ENCODE data around the gene FXYD3.
"Not testable (repeated sequence)": the region's sequence is repeated elsewhere in the genome, so short reads cannot be mapped to it uniquely, and the experiment has no call there.

Gene FXYD3

DNA sequence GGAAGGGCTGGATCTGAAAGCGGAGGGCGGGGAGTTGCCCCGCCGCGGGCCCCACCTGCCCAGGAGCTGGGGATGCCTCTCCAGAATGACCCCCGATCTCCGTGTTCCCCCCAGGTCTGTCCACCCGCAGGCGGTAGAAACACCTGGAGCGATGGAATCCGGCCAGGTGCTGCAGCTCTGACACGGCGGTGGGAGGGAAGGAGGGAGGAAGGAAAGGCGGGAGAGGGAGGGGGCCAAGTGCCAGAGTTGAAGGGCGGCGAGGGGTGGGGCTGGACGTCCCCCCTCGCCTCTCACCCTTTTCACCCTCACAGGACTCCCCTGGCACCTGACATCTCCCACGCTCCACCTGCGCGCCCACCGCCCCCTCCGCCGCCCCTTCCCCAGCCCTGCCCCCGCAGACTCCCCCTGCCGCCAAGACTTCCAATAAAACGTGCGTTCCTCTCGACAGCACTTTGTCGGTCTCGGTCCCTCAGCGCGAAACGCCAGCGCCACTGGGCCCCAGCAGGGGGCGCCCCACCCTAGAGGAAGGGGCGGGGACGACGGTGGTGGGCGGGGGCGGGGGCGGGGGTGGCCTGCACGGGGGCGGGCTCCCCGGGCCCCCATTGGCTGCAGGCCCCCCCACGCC is 27.1 kb downstream of the FXYD3 start:
- DNase-seq (ENCODE audit: low read depth), result peak; percentile 41

DNA sequence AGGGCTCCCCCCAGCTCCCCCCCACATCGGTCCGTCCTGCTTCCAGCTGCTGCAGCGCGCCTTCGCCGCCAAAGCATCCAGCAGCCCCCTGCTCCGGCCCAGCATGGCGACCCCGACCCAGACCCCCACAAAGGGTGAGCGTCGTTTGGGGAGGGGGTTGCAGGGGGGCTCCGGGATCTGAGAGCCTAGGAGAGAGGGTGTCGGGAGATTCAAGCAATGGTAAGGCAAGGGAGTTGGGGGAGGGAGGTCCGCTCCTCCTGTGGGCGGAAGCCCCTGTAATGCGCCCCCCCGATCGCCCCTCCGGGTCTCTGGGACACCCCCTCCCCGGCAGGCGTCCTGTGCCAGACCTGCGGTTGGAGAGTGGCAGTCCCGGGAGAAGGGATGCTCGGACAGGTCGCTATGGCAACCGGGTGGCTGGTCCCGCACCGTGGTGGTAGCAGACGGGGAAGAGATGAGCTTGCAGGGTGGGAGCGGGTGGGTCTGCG is 27.6 kb downstream of the FXYD3 start, which contains the start of gene FXYD7:
Gene FXYD7, plus strand, starts transcription at position 25 of the 485 bp plus-strand sequence. Its CDS starts 79 bp downstream, at position 104.
- DNase-seq (ENCODE audit: low read depth), result no peak

DNA sequence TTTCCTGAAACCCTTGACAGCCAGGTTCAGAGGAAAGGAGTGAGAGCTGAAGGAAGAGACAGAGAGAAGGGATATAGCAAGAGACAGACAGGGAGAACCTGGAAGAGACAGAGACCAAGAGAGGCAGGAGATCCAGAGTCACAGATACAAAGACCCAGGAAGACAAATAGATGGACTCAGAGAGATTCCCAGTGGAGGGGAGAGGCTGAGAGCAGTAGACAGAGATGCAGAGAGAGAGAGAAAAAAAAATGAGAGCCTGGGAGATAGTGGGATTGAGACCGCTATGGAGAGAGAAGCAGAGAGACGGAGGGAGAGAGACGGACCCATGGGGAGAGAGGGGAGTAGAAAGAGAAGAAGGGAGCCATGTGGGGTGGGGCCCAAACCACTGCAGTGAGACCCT is 28.2 kb downstream of the FXYD3 start:
- DNase-seq (ENCODE audit: low read depth), result no peak

DNA sequence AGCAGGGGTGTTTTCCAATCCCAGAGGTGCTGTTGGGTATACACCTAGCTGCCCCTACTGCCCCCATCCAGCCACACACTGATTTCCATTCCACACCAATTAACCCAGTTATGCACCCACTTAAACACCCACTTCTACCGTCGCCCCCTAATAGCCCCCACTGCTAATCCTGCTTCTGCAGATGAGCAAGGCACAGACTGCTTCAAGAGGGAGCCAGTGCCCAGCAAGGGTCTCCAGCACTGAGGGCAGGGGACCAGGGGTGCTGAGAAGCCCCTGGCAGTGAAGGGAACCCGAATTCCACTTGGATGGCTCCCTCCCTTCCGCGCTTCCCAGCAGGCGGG is 28.6 kb downstream of the FXYD3 start:
- DNase-seq (ENCODE audit: low read depth), result no peak

DNA sequence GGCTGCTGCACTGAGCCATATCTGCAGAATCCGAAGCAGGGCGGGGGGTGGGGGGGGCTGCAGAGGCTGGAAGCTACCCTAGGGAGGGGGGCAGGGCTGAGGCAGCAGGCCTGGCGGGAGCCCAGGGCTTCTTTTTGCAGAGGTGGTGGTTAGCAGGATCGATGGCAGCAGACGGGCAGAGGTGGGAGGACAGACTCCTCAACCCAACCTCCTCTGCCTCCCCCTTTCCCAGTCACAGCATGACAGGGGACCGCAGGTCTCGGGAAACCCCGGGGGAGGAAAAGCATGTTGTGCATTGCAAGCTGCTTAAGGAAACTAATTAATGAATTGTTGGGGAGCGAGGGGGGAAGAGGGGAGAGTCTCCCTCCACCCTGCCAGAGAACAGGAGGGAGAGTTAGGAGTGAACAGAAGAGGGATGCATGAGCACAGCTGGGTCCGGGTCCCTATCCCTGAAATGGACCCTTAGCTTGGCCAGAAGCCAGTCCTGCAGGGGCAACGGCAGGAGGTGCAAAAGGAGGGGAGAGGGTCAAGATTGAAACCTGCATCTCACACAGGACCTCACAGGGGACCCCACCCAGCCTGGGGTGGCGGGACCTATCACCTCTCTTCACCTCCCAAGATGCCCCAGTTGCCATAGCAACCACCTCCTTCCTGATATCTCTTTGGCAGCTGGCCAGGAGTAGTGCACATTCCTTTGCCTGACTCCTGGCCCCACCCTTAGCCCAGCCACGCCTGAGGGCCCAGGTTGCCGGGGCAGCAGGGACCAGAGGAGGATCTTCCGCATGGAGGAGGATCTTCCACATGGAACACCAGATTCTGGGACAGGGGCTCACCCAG is 29.2 kb downstream of the FXYD3 start:
- DNase-seq (ENCODE audit: low read depth), result no peak

DNA sequence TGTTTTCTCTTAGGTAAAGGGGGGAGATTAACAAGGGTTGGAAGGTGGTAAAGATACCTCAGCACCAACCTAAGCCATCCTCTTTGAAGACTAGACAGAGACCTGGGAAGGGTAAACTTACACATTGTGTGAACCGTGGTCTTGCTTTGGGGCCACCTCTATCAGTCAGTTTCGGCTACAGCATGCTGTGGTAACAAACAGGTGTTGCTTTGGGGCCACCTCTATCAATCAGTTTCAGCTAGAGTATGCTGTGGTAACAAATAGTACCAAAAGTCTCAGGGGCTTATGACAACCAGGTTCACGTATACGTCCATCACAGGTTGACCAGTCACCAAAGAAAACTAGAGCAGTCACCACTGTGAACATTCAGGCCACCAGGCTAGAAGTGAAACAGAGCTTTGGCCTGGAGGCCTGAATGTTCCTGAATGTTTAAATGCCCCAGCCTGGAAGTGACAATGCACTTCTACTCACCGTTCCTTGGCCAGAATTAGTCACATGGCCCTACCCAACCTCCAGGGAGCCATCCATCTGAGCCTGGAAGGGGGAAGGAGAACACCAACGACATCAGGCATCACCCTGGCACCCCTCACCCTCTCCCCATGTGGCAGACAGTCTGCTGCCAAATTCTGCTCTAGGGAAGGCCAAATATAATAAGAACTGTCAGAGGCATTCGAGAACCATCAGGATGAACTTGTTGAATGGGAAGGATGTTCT is 31.3 kb downstream of the FXYD3 start:
- no peak for DNase-seq (ENCODE audit: low read depth)

DNA sequence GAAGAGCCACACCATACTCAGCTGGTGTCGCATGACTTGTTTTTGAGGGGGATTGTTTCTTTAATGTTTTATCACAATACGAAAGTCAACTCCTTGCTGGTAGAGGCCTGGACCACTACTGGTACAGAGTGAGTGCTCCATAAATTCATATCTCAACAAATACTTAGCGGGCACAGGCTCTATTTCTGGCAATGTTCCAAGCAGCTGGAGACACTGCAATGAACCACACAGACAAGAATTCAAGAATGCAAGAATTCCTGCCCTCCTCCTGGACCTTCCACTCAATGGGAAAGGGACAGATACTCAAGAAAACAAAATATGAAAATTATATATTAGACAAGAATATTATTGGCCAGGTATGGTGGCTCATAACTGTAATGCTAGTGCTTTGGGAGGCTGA is 33.8 kb downstream of the FXYD3 start:
- no peak for DNase-seq (ENCODE audit: low read depth)

DNA sequence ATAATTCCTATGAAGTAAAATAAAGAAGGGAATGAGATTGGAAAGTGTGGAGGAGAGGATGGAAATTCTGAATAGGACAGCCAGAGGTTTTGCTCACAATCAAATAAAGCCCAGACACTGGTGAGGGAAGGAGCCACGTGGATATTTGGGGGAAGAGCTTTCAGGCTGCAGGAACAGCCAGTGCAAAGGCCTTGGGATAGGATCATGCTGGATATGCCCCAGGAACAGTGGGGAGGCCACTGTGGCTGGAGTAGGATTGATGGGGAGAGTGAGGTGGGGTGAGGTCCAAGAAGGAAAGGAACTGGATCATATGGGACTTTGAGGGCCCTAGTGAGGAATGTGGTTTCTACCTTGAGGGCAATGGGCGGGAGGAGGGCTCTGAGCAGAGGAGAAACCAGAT is 34.8 kb downstream of the FXYD3 start:
- DNase-seq (ENCODE audit: low read depth), result no peak

DNA sequence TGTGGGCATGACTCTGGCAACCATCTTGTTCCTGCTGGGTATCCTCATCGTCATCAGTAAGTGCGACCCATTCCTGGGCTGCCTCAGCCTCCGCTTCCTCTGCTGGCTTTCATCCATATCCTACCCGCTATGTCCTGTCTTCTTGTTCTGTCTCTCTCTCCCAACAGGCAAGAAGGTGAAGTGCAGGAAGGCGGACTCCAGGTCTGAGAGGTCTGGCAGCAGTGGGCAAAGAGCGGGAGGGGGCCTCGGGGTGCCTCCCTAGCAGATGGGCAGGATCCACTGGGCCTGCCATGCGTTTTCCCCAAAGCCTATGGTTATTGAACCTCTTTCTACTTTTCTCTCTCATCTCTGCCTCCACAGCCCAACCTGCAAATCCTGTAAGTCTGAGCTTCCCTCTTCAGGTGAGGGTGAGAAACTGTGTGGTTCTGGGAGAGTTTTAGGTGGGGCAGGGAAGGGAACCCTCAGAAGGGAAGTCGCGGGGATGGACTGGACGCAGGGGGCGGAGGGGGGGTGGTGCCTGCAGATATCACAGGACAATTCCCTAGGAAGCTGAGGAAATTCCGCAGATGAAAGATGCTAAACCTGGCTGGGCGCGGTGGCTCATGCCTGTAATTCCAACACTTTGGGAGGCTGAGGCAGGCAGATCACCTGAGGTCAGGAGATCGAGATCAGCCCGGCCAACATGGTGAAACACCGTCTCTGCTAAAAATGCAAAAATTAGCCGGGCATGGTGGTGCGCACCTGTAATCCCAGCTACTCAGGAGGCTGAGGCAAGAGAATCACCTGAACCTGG is 35.8 kb downstream of the FXYD3 start:
- DNase-seq (ENCODE audit: low read depth), result no peak

DNA sequence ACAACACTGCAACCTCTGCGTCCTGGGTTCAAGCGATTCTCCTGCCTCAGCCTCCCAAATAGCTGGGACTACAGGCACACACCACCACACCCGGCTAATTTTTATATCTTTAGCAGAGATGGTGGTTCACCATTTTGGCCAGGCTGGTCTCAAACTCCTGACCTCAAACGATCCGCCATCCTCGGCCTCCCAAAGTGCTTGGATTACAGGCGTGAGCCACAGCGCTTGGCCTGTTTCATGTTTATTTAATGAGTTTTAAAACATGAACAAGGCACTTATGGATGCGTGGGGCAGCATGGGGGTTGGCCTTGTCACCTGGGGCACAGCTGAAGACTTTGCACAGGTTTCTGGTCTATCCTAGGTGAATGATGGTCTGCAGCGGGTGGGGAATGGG is 37.5 kb downstream of the FXYD3 start:
- not testable (repeated sequence) for DNase-seq (ENCODE audit: low read depth)

DNA sequence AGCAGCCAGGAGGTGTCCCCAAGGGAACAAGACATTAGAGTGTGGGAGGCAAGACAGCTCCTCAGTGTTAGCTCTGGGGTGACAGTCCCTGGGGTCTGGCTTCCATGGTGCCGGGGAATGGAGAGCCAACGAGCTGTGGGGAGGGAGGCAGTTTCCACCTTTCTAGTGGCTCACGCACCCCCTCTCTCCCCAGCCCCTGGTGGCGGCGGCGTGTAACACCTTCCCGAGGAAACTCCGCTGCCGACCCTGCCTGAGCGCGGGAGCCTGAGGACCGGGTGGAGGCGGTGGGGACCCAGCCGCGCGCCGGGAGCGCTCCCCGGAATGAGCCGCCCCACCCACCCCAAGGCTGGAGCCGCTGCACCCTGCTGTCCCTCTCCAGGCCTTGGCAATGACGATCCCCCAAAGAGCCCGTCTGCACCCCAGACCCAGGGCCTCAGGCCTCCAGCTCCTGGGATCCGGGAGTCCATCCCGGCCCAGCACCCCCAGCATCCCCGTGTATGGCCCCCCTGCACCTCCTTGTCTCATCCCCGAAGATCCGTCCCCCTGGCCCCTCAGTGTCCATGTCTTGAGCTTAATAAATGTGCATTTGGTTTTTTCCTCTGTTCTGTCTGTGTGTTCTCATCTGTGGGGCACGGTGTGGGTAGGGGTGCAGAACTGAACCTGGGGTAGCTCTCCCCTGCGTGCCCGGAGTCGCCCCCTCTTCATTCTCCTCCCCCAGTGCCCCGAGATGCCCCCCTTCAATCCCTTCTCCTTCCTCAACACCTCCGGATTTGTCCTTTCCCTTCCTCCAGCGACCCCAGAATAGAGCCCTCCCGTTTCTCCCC is 38.3 kb downstream of the FXYD3 start:
- DNase-seq (ENCODE audit: low read depth), result peak; percentile 43

DNA sequence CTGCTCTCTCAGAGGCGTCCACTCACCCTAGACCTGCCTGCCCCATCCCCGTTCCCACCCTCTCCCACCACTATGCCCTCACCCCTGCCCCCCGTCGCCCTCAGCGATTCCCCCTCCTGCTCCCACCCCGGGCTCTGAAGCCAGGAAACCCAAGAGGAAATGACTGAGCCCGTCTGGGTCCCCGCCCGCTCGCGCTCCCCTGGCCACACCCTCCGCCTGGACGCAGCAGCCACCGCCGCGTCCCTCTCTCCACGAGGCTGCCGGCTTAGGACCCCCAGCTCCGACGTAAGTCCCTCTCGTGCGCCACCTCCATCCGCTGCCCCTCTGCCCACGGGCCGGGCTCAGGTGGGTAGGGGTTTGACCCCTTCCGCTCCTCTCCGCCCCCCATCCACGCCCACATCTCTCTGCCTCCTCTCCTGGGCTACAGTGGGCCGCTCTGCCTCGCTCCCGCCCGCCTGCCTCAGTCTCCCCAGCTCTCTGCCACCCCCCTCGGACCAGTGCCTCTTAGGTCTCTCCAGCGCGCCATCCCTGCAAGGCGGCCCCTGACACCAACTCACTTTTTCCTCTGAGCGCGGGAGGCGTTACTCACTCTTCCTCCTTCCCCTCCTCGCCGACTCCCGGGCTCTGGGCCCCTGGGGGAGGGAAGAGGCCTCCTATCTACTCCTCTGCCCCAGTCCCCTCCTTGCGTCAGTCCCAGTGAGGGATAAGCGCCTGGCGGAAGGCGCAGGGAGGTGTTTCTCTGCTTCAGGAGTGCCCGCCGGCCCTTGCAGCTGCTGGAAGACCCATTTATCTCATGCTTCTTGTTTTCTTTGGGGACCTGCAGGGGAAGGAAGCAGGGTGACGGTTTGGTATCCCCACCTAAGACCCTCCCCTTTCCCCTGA is 39.1 kb downstream of the FXYD3 start, which contains the start of gene FXYD5:
Gene FXYD5, plus strand, starts transcription at position 211 of the 882 bp plus-strand sequence. CDS start 816 bp downstream, outside the sequence.
- peak; percentile 46 for DNase-seq (ENCODE audit: low read depth)

DNA sequence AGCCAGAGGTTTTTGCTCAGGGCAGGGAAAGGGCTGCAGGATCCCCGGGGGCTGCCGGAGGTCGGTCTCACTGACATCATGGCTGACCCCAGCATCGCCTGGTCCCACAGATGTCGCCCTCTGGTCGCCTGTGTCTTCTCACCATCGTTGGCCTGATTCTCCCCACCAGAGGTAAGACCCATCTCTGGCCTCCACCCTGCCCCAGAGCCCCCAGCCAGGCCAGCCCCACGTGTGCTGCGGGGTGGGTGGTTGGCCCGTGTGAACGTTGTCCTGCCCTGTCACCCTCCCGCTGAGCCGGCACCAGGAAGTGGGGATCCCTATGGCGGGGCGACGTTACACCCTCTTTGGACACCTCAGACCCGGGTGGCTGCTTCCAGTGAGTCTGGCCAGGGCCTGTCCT is 39.8 kb downstream of the FXYD3 start:
- DNase-seq (ENCODE audit: low read depth), result no peak

DNA sequence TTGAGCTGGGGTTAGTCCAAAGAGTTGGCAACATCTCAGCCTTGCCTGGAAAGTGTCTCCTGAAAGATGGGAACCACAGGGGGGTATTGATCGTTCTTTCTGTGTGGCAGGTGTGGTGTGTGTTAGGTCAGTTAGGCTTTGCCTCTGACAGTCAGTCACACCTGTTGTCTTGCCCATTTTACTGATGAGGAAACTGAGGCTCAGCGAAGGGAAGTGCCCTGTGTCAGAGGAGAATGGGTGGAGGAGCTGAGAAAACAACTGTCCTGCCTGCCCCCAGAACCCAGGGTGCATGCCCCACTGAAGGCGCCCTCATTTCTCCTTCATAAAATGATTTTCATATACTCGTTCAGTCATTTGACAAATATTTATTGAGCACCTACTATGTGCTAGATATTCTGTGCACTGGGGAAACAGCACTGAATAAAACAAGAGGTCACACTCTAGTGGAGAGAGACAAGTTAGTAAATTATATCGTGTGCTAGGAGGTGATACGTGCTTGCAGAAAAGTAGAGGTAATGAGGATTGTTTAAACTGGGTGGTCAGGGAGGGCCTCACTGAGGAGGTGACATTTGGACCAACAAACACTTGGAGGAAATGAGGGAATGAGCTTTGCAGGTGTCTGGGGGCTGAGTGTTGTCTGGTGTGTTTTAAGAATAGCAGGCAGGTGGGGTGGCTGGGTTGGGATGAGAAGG is 40.5 kb downstream of the FXYD3 start:
- DNase-seq (ENCODE audit: low read depth), result no peak

DNA sequence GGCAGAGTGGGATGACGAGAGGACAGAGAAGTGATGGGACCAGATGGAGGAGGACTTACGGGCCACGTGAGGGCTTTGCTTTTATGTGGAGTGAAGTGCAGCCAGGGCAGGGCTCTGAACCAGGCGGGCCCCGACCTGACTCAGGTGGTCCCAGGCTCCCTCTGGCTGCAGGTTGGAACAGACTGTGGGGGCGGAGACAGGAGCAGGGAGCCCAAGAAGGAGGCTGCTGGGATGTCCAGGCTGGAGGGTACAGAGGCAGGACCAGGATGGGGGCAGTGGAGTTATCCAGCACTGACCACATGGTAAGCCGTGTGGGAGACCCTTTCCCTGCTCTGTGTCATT is 41.0 kb downstream of the FXYD3 start:
- no peak for DNase-seq (ENCODE audit: low read depth)

DNA sequence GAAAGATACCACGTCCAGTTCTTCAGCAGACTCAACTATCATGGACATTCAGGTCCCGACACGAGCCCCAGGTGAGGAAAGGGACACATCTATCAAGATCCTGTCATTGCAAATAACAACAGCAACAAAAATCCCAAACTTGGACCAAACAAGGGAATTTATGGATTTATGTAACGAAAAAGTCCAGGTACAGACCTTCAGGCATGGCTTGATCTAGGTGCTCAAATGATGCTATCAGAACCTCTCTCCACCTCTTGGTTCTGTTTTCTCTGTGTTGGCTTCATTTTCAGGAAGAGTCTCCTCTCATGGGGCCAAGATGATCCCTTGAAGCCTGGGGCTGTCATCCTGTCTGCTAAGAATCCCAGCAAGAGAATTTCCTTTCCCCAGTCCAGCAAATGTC is 41.8 kb downstream of the FXYD3 start:
- no peak for DNase-seq (ENCODE audit: low read depth)

DNA sequence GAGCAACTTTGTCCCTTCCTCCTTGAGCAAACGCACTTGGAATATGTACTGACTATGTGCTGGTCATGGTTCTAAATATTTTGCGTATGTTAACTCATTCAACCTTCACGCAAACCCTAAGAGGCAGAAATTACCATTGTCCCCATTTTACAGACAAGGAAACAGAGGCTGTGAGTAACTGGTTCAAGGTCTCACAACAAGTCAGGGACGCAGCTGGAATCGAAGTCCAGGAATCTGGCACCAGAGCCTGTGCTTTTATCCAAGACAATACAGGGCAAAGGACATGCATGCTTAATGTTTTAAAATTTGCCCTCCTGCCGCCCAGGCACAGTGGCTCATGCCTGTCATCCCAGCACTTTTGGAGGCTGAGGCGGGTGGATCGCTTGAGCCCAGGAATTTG is 44.0 kb downstream of the FXYD3 start:
- no peak for DNase-seq (ENCODE audit: low read depth)

DNA sequence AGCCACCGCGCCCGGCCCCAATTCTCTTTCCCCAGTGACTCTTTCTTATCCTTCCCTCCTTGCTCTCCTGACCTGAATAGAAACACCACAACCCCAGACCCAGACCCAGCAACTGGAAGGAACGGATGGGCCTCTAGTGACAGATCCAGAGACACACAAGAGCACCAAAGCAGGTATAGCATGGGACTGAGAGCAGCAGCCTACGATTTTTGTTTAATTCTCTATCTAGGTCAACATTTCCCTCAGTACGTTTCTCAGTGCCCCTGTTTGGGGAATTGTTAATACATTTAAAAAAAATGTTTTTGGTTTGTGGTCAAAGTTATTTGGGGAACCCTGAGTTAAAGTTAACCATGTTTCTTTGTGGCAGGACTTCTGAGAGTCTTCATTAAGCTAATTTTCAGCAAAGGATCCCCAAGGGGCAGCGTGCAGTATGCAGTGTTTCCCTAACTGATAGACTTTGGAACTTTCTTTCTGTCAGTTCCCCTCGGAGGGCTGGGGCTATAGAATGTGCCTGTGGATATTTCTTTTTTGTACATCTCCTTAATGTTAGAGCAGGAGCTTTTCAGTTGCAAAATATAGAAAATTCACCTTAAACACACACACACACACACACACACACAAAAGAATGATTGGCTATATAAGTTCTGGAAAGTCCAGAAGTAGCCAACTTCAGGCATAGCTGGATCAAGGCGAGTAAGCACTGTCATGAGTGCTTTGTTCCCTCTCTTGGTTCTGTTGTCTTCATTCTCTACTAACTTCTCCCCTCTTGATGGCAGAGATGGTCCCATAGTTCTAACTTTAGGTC is 45.2 kb downstream of the FXYD3 start:
- DNase-seq (ENCODE audit: low read depth), result no peak

DNA sequence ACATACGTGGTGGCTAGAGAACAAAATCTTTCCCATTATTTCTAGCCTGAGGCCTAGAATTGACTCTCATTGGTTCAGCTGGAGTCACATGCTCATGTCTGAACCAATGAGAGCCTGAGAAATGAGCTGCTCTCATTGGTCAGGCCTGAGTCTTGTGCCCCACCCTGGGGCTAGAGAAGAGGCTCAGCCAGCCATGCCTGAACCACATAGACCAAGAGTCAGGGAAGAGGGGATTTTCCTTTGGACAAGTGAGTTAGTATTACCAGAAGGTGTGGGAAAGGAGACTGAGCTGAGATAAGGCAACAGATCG is 45.8 kb downstream of the FXYD3 start:
- DNase-seq (ENCODE audit: low read depth), result no peak
